ENCODE data around the gene CCDC180. TPM values are rescaled to one million over a fixed set of nuclear protein-coding genes. Genes with fewer than 3 reads are reported as not detected.

Gene CCDC180
- total RNA-seq, 2 donors from 2014 or later = 5.2 to 8.2 TPM

DNA sequence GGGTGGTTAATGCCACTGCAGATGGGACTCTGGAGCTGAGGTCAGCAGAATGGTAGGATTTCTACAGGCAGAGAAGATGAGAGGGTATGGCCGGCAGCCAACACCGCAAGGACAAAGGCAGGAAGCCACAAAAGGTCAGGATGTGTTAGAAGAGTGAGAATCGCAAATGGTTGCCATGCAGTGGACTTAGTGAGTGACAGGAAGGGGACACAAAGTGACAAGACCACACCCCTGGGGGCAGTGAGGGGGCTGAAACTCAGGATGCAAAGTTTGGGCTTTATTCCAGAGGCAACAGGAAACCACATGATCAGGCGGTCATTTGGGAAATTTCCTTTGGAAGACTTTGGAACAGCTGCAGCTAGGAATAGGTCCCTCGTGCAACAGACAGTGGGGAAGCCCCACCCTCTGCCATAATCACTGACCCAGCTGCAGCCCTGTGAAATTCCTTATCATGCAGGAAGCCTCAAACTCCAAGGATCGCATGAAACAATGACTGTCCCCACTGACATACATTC, 14.2 kb upstream of the CCDC180 start:
- no peak for TF ChIP-seq POLR2A (IDR thresholded peaks at IDR 0.05)
- TF ChIP-seq, protein P1, sequence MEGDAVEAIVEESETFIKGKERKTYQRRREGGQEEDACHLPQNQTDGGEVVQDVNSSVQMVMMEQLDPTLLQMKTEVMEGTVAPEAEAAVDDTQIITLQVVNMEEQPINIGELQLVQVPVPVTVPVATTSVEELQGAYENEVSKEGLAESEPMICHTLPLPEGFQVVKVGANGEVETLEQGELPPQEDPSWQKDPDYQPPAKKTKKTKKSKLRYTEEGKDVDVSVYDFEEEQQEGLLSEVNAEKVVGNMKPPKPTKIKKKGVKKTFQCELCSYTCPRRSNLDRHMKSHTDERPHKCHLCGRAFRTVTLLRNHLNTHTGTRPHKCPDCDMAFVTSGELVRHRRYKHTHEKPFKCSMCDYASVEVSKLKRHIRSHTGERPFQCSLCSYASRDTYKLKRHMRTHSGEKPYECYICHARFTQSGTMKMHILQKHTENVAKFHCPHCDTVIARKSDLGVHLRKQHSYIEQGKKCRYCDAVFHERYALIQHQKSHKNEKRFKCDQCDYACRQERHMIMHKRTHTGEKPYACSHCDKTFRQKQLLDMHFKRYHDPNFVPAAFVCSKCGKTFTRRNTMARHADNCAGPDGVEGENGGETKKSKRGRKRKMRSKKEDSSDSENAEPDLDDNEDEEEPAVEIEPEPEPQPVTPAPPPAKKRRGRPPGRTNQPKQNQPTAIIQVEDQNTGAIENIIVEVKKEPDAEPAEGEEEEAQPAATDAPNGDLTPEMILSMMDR (IDR thresholded peaks at IDR 0.05) = no peak
- peak; percentile 42 for ATAC-seq
- Histone ChIP-seq H3K9me3 (no peaks in the 10 kb centered on the region), H3K36me3 (replicated peaks in 1 of 2; ENCODE audit: insufficient read depth in 1 of 2, low read depth in 2 of 2) (peaks cover 4 to 28% of the 10 kb centered on the region in 2 donors), H3K27me3 (no peaks in the 10 kb centered on the region), H3K4me3 (no peak overlapping the region), H3K4me1 (no peaks in the 10 kb centered on the region), H3K27ac (no peak overlapping the region)
- 60 to 78% methylated on average over 6 of the region's 6 CpGs for WGBS, 2 donors
- intact Hi-C loops (cut with DNase I) = no loop called here
- DNase-seq = peak in 2 of 4 donors; percentile 19 to 25

DNA sequence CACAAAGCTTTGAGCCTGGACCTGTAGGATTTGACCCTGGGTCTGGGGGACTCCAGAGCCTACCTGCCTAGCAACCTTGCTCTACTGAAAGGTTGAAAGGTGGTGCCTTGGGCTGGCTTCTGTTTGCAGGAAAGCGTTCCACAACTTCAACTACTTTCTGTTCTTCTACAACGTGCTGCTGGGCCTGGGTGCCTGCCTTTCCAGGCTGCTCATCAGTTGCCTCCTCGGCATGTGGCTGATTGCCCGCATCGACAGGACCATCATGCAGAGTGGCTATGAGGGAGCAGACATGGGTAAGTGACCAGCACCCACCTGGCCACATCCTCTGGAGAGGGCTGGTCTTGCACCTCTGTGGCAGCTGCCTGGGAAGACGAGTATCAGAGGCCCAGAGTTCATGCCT, 13.6 kb upstream of the CCDC180 start:
- intact Hi-C loops (cut with DNase I) = no loop called here
- Histone ChIP-seq H3K27ac (no peak overlapping the region), H3K36me3 (replicated peaks in 1 of 2; ENCODE audit: insufficient read depth in 1 of 2, low read depth in 2 of 2) (peaks cover 0 to 23% of the 10 kb centered on the region in 2 donors), H3K9me3 (no peaks in the 10 kb centered on the region), H3K4me3 (no peak overlapping the region), H3K4me1 (no peaks in the 10 kb centered on the region), H3K27me3 (no peaks in the 10 kb centered on the region)
- DNase-seq (no peak), ATAC-seq (no peak)
- TF ChIP-seq, protein P1 (IDR thresholded peaks at IDR 0.05) = no peak
- no peak for TF ChIP-seq POLR2A (IDR thresholded peaks at IDR 0.05)
- 90% methylated on average over 1 to 6 of the region's 6 CpGs for WGBS, 2 donors

DNA sequence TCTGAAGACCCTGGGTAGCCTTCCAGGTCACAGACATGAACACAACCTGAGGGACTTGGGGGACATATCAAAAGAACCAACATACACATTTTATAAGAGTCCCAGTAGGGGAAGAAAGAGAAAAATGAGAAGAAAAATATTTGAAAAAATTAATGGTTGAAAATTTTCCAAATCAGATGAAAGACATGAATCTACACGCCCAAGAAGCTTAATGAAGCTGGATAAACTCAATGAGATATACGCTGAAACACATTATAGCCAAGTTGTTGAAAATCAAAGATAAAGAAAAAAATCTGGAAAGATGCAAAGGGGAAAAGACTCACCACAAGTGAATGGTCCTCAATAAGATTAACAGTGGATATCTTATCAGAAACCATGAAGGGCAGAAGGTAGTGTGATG, 9.6 kb upstream of the CCDC180 start:
- Histone ChIP-seq H3K9me3 (no peaks in the 10 kb centered on the region), H3K27ac (no peak overlapping the region), H3K27me3 (no peaks in the 10 kb centered on the region), H3K36me3 (replicated peaks in 1 of 2; ENCODE audit: insufficient read depth in 1 of 2, low read depth in 2 of 2) (peaks cover 0 to 5% of the 10 kb centered on the region in 2 donors), H3K4me1 (no peaks in the 10 kb centered on the region), H3K4me3 (no peak overlapping the region)
- 94 to 100% methylated on average over 2 of the region's 2 CpGs for WGBS, 2 donors
- ATAC-seq (no peak), DNase-seq (no peak)
- intact Hi-C loops (cut with DNase I) = no loop called here
- TF ChIP-seq, protein P1 (IDR thresholded peaks at IDR 0.05) = no peak
- no peak for TF ChIP-seq POLR2A (IDR thresholded peaks at IDR 0.05)

DNA sequence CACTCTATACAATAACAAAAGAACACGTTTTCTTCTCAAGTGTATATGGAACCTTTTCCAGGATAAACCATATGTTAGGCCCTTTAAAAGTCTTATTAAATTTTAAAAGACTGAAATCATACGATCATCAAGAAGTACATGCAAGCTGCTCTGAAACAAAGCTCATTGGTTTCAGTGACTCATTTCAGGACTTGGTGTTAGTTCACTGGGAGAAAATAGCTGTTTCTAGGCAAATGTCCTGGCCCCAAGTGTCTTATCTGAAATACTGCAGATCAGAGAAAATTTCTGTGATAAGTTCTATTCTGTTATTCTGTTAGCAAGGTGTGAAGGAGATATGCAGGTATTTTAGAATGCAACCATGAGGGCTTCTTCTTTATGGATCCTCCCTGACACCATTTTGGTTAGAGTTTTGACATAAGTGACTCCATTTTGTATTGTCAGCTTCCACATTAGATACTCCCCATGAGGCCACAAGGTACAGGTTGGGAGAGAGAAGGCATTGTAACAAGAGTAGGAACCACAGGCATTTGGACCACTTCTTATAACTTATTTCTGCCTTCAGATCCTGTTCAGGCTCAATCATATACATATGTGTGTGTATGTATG, 7.5 kb upstream of the CCDC180 start:
- Histone ChIP-seq H3K36me3 (replicated peaks in 1 of 2; ENCODE audit: insufficient read depth in 1 of 2, low read depth in 2 of 2) (no peaks in the 10 kb centered on the region), H3K27me3 (no peaks in the 10 kb centered on the region), H3K9me3 (no peaks in the 10 kb centered on the region), H3K27ac (no peak overlapping the region), H3K4me3 (no peak overlapping the region), H3K4me1 (no peaks in the 10 kb centered on the region)
- ATAC-seq (no peak), DNase-seq (no peak)
- 79 to 83% methylated on average over 2 of the region's 2 CpGs for WGBS, 2 donors
- TF ChIP-seq POLR2A (IDR thresholded peaks at IDR 0.05) = no peak
- TF ChIP-seq, protein P1 (IDR thresholded peaks at IDR 0.05) = no peak
- intact Hi-C loops (cut with DNase I) = no loop called here

DNA sequence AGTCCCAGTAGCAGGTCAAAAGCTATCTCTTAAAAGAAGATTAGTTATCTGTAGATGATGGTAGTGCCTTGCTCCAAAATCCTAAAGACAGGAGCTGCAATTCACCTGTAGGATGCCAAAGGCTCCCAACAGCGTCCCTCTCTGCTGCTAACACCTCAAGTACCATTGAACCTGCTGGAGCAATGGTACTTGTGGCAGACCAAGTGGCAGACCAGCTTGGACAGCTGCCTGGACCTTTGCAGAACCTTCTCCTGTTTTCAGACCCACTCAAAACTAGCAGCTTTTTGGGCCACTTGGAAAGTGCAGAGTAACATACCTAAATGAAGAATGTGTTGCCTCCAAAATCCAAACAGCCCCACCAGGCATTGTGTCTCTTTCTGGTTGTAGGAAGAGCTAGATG, 6.9 kb upstream of the CCDC180 start:
- TF ChIP-seq, protein P1 (IDR thresholded peaks at IDR 0.05) = no peak
- no peak for TF ChIP-seq POLR2A (IDR thresholded peaks at IDR 0.05)
- no peaks in the 10 kb centered on the region for H3K36me3 ChIP-seq (replicated peaks in 1 of 2; ENCODE audit: insufficient read depth in 1 of 2, low read depth in 2 of 2)
- 95 to 100% methylated on average over 1 of the region's 1 CpG for WGBS, 2 donors

More for the DNA sequence above, 6.9 kb upstream of the CCDC180 start:
- DNase-seq = no peak
- Histone ChIP-seq H3K27ac (no peak overlapping the region), H3K9me3 (no peaks in the 10 kb centered on the region), H3K4me3 (no peak overlapping the region), H3K4me1 (no peaks in the 10 kb centered on the region), H3K27me3 (no peaks in the 10 kb centered on the region)
- no peak for ATAC-seq
- intact Hi-C loops (cut with DNase I) = no loop called here

Measured in body of pancreas (tissue), 4 donors.